Right lobe of liver (tissue), 4 donors: ENCODE data around the gene RALGPS1.

Experiments
- POLR2A ChIP-seq: fragments of 450-650 bp; IDR thresholded peaks from one replicate; pipeline ENCODE4 v1.6.1; 2017; ENCODE audit warnings: antibody characterized with exemption, mild to moderate bottlenecking
- TF ChIP-seq, protein P1 (sequence below), 4 donors: fragments of 200-600 bp in 3 of 4; fragments of 450-650 bp in 1 of 4; IDR thresholded peaks; one replicate each; pipeline versions ENCODE4 v1.5.1 to v1.8.0; 2016 to 2022; ENCODE audit warnings: antibody characterized with exemption in 4 of 4, mild to moderate bottlenecking in 2 of 4
- donor health status: DM: no; HTN: no; CAD: no.
- donor health status: DM: no; HTN: no; CAD: no.
- donor health status: DM: no; HTN: yes; CAD: no.

DNA sequence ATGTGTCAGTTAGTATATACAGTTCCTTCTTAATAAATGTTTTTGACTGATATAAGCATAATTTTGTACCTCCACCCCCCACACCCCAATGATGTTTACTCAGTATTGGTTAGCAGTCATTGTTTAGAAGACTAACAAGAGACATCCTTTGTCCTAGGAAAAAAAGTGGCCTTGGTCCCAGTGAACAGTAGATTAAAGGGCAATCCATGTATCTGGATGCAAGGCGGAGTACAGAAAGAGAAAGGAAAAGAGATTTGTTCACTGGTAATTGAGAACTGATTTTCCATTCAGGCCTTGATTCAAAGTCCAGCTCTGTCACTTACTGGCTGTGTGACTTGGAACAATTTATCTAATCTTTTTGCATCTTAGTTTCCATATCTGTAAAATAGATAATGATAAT lies 4.6 kb downstream of the RALGPS1 start:
- TF ChIP-seq, protein P1, sequence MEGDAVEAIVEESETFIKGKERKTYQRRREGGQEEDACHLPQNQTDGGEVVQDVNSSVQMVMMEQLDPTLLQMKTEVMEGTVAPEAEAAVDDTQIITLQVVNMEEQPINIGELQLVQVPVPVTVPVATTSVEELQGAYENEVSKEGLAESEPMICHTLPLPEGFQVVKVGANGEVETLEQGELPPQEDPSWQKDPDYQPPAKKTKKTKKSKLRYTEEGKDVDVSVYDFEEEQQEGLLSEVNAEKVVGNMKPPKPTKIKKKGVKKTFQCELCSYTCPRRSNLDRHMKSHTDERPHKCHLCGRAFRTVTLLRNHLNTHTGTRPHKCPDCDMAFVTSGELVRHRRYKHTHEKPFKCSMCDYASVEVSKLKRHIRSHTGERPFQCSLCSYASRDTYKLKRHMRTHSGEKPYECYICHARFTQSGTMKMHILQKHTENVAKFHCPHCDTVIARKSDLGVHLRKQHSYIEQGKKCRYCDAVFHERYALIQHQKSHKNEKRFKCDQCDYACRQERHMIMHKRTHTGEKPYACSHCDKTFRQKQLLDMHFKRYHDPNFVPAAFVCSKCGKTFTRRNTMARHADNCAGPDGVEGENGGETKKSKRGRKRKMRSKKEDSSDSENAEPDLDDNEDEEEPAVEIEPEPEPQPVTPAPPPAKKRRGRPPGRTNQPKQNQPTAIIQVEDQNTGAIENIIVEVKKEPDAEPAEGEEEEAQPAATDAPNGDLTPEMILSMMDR (IDR thresholded peaks at IDR 0.05) = no peak
- no peak for TF ChIP-seq POLR2A
